Activated naive CD4-positive, alpha-beta T cell treated with anti-CD3 and anti-CD28 coated beads, Interleukin-2, amount 50 U/mL, for 16 hours (primary cell): ENCODE measurements around the gene MED15.

Source experiments
- DNase-seq: peaks from one replicate; pipeline ENCODE4 v3.0.0-alpha.2; 2020

The MED15 gene

DNA sequence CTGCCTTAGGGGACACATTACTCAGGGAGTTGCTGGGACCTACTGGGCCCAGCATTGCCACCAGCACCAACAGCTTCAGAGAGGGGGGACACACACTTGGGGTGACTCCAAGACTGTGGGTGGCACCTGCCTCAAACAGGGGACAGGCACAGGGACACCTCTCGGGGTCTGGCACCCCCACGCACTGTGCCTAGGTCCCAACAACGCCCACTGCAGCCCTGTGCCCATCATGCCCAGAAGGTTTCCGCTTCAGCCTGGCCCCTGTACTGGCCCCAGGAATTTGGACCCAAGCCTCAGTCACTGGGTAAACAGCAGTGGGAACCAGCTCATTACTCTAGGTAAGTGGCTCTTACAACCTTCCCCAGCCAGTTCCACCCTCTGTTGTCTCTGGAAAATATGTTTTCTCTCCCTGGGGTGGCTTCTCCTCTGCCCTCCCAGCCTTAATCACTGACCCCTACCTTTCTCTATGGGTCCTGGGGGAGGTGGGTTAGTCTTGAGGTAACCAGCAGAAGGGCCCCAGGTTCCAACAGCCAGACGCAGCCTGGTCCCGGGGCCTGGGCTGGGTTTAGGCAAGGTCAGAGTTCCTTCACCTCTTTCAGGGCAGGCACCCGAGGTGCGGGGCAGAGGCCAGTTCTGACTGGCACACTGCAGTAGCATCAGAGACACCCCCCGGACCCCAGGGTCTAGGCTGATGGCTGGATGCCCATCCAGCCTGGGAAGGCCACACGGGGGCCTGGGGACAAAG, 123.6 kb downstream of the MED15 start:
- no peak for DNase-seq

DNA sequence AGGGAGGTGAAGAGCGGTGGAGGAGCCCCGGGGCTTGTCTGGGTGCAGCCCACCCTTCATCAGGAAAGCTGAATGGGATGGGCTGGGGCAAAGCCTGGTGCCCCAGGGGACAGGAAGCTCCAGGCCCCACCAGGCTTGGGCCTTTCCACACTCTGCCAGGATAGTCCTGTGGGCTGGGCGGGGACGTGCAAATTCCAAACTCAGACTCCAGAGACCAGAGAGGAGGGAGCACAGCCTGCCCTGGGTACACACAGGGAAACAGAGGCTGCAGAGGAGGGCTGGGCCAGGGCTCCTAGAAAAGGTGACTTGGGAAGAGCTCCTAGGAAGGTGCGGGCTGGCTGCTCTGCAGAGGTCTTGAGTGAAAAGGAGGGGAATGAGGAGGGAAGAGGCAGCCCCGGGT, 124.7 kb downstream of the MED15 start:
- DNase-seq: no peak

GRCh38 chr22:20632518-20632917, 125.1 kb downstream of the MED15 start:
- no peak for DNase-seq

- no peak for DNase-seq
Measured at GRCh38 chr22:20634560-20635226, 127.3 kb downstream of the MED15 start.

DNA sequence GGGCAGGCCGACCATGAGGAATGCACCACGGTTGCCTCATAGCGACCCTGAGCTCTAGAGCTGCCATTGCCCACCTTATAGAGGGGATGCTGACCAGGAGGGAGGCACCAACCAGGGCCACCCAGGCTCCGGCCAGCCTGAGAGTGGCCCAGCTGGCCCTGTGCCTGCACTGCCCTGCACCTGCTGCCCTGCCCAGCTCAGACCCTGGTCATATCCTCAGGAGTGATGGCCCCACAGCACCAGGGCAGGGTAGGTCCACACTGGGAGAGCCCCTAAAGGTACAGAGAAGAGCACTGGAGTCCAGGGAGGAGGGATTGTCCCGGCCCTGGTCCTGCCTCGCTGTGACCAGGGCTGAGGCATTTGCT, 127.8 kb downstream of the MED15 start:
- no peak for DNase-seq

GRCh38 chr22:20636075-20636812, 128.8 kb downstream of the MED15 start:
- no peak for DNase-seq

- DNase-seq: no peak
Measured at GRCh38 chr22:20636945-20637344, 129.5 kb downstream of the MED15 start.
